Cardiac fibroblast (primary cell): Measurements from ENCODE around the gene TVP23C.
A peak's percentile ranks its signal among the peaks of the same experiment; 100 is the strongest.

Experiments
- DNase-seq, 2 donors: peaks; one replicate each; pipeline versions ENCODE4 v3.0.0 to v3.0.0-alpha.2; 2010; ENCODE audit warnings: low read depth in 2 of 2
- H3K4me3 ChIP-seq, 2 donors: replicated peaks in 1 of 2; 1 replicate in 1 of 2; 2 replicates in 1 of 2; pipeline ENCODE4 v1.5.1; 2011; ENCODE audit warnings: low read depth in 2 of 2, low read length in 2 of 2, mild to moderate bottlenecking in 2 of 2, moderate library complexity in 1 of 2
- CTCF ChIP-seq: IDR thresholded peaks from one replicate; pipeline ENCODE4 v1.5.1; 2011; ENCODE audit warnings: low read depth, mild to moderate bottlenecking, low read length, inconsistent platforms

TVP23C gene

DNA sequence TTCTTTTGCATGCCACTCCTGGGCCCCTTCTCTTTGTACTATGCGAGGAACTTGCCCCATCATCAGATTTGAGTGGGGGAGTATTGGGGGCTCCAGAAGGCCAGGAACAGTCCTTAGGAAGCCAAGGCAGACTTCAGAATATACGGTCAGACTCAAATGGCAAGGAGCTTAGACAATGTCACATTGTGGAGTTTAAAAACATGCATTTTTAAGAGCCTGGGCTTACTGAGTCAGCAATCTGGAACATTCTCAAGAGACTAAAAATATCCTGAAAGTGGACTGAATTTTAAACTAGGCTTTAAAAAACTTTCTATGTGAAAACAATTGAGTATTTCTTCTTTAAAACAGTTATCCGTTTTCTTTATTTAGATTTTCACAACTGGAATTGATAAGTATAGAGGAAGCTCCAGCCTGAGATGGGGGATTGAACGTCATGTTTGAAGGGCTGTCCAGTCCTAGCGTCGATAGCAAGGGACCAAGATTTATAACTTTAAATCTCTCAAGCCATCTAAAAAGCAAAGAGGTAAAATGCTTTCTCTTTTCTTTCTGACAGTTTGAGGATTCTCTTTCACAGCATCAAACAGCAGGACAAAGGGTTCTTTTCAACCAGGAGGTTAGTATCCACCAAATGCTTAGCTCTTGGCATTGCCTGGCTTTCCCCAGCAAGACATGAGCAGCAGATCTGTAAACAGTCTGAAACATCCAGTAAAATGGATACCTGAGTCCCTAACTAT is 50.1 kb downstream of the TVP23C start:
- no peak for TF ChIP-seq CTCF
- no peak overlapping the region for H3K4me3 ChIP-seq
- DNase-seq = peak; percentile 50 to 58

- no peak for TF ChIP-seq CTCF
- no peak overlapping the region for H3K4me3 ChIP-seq
- DNase-seq = no peak
Measured at GRCh38 chr17:15512071-15512709, 51.1 kb downstream of the TVP23C start.

GRCh38 chr17:15511142-15511541 is 52.1 kb downstream of the TVP23C start:
- H3K4me3 ChIP-seq = no peak overlapping the region
- DNase-seq = no peak
- TF ChIP-seq CTCF = no peak

- no peak overlapping the region for H3K4me3 ChIP-seq
- no peak for TF ChIP-seq CTCF
- DNase-seq = peak; percentile 59 to 88
Measured at GRCh38 chr17:15510361-15510760, 52.9 kb downstream of the TVP23C start.

DNA sequence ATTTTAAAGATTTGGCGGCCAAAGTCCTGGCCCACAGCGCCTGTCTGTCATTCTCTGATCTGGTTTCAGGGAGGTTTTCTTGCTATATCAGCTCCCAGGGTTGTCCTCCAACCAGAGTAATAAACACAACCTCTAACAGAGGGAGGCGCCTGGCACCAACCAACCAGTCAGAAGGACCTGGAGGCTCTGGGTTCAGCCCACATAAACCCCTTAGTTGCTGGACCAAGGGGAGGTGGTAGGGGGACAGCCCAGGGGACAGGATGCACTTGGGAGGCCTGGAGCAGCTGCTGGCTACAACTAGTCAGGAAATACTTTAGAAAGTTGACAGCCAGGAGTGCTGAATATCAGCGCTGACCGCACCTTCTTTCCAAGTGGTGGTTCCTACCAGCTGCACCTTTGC is 54.2 kb downstream of the TVP23C start:
- DNase-seq = no peak
- H3K4me3 ChIP-seq = no peak overlapping the region
- TF ChIP-seq CTCF = no peak

DNA sequence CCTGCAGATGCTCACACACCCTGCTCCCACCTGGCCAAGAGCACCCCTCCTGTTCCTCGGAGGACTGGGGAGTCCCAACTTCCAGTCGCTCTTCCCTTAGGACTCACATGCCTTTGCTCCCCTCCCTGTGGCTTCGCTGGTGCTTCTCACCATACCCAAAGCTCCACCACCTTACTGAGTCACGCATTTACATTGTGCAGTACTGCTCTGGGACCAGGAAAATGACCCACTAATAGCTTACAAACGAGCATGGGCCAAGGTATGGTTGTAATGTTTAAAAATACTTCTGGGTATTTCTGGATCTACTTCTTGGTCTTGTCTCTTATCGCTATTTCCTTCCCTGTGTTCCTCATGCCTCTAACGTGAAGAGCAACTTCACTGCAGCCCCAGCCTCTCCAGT is 54.8 kb downstream of the TVP23C start:
- DNase-seq = no peak
- no peak for TF ChIP-seq CTCF
- H3K4me3 ChIP-seq = no peak overlapping the region
